ENCODE measurements around the gene C9orf85. TPM values are rescaled to one million over a fixed set of nuclear protein-coding genes. Genes with fewer than 3 reads are reported as not detected.

The C9orf85 gene
- total and polyA plus RNA-seq, 2 donors (not counting 1 experiment from before 2014, with no cell fraction given): 4.3 to 9.6 TPM

- Mint-ChIP-seq H3K4me1 (peaks cover 76% of the 10 kb centered on the region), H3K27ac (no peak overlapping the region), H3K9me3 (ENCODE audit: insufficient read depth) (no peaks in the 10 kb centered on the region), H3K27me3 (no peaks in the 10 kb centered on the region), H3K4me3 (no peak overlapping the region)
- Histone ChIP-seq H3K36me3 (replicated peaks in 1 of 2; ENCODE audit: control extremely low read depth in 1 of 2, control insufficient read depth in 1 of 2, extremely low read depth in 1 of 2, insufficient read depth in 2 of 2, low read length in 1 of 2) (no peaks in the 10 kb centered on the region), H2AFZ (ENCODE audit: insufficient read depth, low read depth, low read length, poor library complexity, severe bottlenecking) (no peak overlapping the region), H3K27me3 (replicated peaks in 1 of 4; ENCODE audit: control extremely low read depth in 1 of 4, control insufficient read depth in 3 of 4, insufficient read depth in 4 of 4, low read length in 3 of 4) (no peaks in the 10 kb centered on the region), H3K9ac (ENCODE audit: low read length) (no peak overlapping the region), H3K4me3 (ENCODE audit: control extremely low read depth in 1 of 5, extremely low read depth in 1 of 5, insufficient read depth in 1 of 5, low read depth in 2 of 5, low read length in 4 of 5) (no peak overlapping the region), H3K4me2 (replicated peaks; ENCODE audit: low read depth, low read length, poor library complexity, severe bottlenecking) (peak overlapping the region; percentile 58), H3K9me3 (ENCODE audit: control extremely low read depth in 1 of 3, control insufficient read depth in 2 of 3, insufficient read depth in 1 of 3, low read length in 2 of 3) (no peaks in the 10 kb centered on the region), H3K27ac (ENCODE audit: low read length in 2 of 2) (peak overlapping the region in 1 of 2 donors; percentile 69), H3K79me2 (ENCODE audit: control insufficient read depth, insufficient read depth, low read length) (peaks cover 99% of the 10 kb centered on the region), H4K20me1 (ENCODE audit: control insufficient read depth, insufficient read depth, low read length, poor library complexity, severe bottlenecking) (peaks cover 7% of the 10 kb centered on the region), H3K4me1 (ENCODE audit: control insufficient read depth in 2 of 2, insufficient read depth in 2 of 2, low read length in 2 of 2) (peaks cover 66 to 79% of the 10 kb centered on the region in 2 donors)
- ChIA-PET POLR2A (no interaction called here), CTCF (interaction anchor here (0.7 to 1.5 kb wide), 4 partner anchors 9 to 113 kb away, joined by 3 to 5 read pairs (median 4); no protein-coding TSS in a partner anchor)
- no peak for TF ChIP-seq EZH2 (IDR thresholded peaks at IDR 0.05; ENCODE audit: borderline replicate concordance, insufficient read depth, low read depth, low read length, poor library complexity, severe bottlenecking)
- no peak for TF ChIP-seq CTCF (IDR thresholded peaks at IDR 0.05)
- no peak for DNase-seq
- intact Hi-C loops (cut with micrococcal nuclease): loop anchor here (5.0 kb wide), 1 partner anchor 34 kb away; no protein-coding TSS in a partner anchor
- no peak for ATAC-seq (ENCODE audit: low read depth)
Measured at GRCh38 chr9:71895955-71896354, 15.5 kb upstream of the C9orf85 start.

- Mint-ChIP-seq H3K4me1 (peaks cover 75% of the 10 kb centered on the region), H3K27me3 (no peaks in the 10 kb centered on the region), H3K9me3 (ENCODE audit: insufficient read depth) (no peaks in the 10 kb centered on the region), H3K27ac (peak overlapping the region; percentile 82), H3K4me3 (peak overlapping the region; percentile 64)
- peaks cover 99% of the 10 kb centered on the region for H3K79me2 ChIP-seq (ENCODE audit: control insufficient read depth, insufficient read depth, low read length)
- no peaks in the 10 kb centered on the region for H3K9me3 ChIP-seq (ENCODE audit: control extremely low read depth in 1 of 3, control insufficient read depth in 2 of 3, insufficient read depth in 1 of 3, low read length in 2 of 3)
- H2AFZ ChIP-seq (ENCODE audit: insufficient read depth, low read depth, low read length, poor library complexity, severe bottlenecking): peak overlapping the region; percentile 16
- ChIA-PET CTCF (interaction anchor here (1.0 to 1.2 kb wide), 2 partner anchors 10 to 75 kb away, joined by 4 read pairs; no protein-coding TSS in a partner anchor), POLR2A (no interaction called here)
- DNase-seq (no peak), ATAC-seq (ENCODE audit: low read depth) (peak; percentile 37)
- no peak for TF ChIP-seq CTCF (IDR thresholded peaks at IDR 0.05)
- no peak for TF ChIP-seq EZH2 (IDR thresholded peaks at IDR 0.05; ENCODE audit: borderline replicate concordance, insufficient read depth, low read depth, low read length, poor library complexity, severe bottlenecking)
- H3K4me2 ChIP-seq (replicated peaks; ENCODE audit: low read depth, low read length, poor library complexity, severe bottlenecking): peak overlapping the region; percentile 58
- H3K4me1 ChIP-seq (ENCODE audit: control insufficient read depth in 2 of 2, insufficient read depth in 2 of 2, low read length in 2 of 2): peaks cover 65 to 79% of the 10 kb centered on the region in 2 donors
- peaks cover 7% of the 10 kb centered on the region for H4K20me1 ChIP-seq (ENCODE audit: control insufficient read depth, insufficient read depth, low read length, poor library complexity, severe bottlenecking)
- H3K27ac ChIP-seq (ENCODE audit: low read length in 2 of 2): peak overlapping the region; percentile 51 to 69
- H3K36me3 ChIP-seq (replicated peaks in 1 of 2; ENCODE audit: control extremely low read depth in 1 of 2, control insufficient read depth in 1 of 2, extremely low read depth in 1 of 2, insufficient read depth in 2 of 2, low read length in 1 of 2): no peaks in the 10 kb centered on the region
- intact Hi-C loops (cut with micrococcal nuclease): loop anchor here (5.0 kb wide), 1 partner anchor 34 kb away; no protein-coding TSS in a partner anchor
- H3K9ac ChIP-seq (ENCODE audit: low read length): peak overlapping the region; percentile 44
- H3K27me3 ChIP-seq (replicated peaks in 1 of 4; ENCODE audit: control extremely low read depth in 1 of 4, control insufficient read depth in 3 of 4, insufficient read depth in 4 of 4, low read length in 3 of 4): no peaks in the 10 kb centered on the region
- H3K4me3 ChIP-seq (ENCODE audit: control extremely low read depth in 1 of 5, extremely low read depth in 1 of 5, insufficient read depth in 1 of 5, low read depth in 2 of 5, low read length in 4 of 5): peak overlapping the region in 1 of 5 experiments; percentile 29
Measured at GRCh38 chr9:71896761-71897160, 14.7 kb upstream of the C9orf85 start.
